Keratinocyte (primary cell): ENCODE measurements around the gene MSMP. TPM values are rescaled to one million over a fixed set of nuclear protein-coding genes. Genes with fewer than 3 reads are reported as not detected.

Experiments
- DNase-seq: peaks from one replicate; pipeline ENCODE4 v3.0.0-alpha.2; 2011; ENCODE audit warnings: low read depth, missing footprints, low spot score
- FAIRE-seq: peaks from 2 replicates; lab custom pipeline; 2011; peaks lifted over from hg19 to GRCh38; lab: Jason Lieb, UNC
- H2AFZ ChIP-seq: 2 replicates; pipeline ENCODE4 v1.6.0; 2012; ENCODE audit warnings: low read length, control low read depth, inconsistent platforms; ENCODE audit not compliant: control insufficient read depth
- H3K27ac ChIP-seq: 2 replicates; pipeline ENCODE4 v1.5.1; 2011; ENCODE audit warnings: low read length; ENCODE audit not compliant: control insufficient read depth, insufficient read depth
- H3K27me3 ChIP-seq: 3 replicates; pipeline ENCODE4 v1.6.0; 2011; ENCODE audit warnings: low read length; ENCODE audit not compliant: control insufficient read depth, insufficient read depth; ENCODE audit errors: extremely low read depth
- H3K36me3 ChIP-seq, 2 experiments: 2 replicates in 1 of 2; 3 replicates in 1 of 2; pipeline ENCODE4 v1.5.1; 2011; ENCODE audit warnings: low read length in 2 of 2, mild to moderate bottlenecking in 1 of 2; ENCODE audit not compliant: control insufficient read depth in 2 of 2, insufficient read depth in 2 of 2; ENCODE audit errors: extremely low read depth in 1 of 2
- H3K4me1 ChIP-seq: 3 replicates; pipeline ENCODE4 v1.5.1; 2011; ENCODE audit warnings: low read length; ENCODE audit not compliant: control insufficient read depth, insufficient read depth; ENCODE audit errors: extremely low read depth
- H3K4me2 ChIP-seq: 3 replicates; pipeline ENCODE4 v1.6.0; 2011; ENCODE audit warnings: low read depth, low read length; ENCODE audit not compliant: control insufficient read depth, insufficient read depth; ENCODE audit errors: extremely low read depth
- H3K4me3 ChIP-seq, 3 experiments: fragments of 200-600 bp in 1 of 3; sonication (generic) in 1 of 3; 2 replicates in 2 of 3; 3 replicates in 1 of 3; pipeline ENCODE4 v1.5.1; 2011 to 2016; ENCODE audit warnings: low read length in 3 of 3, mild to moderate bottlenecking in 3 of 3, control low read depth in 2 of 3, inconsistent platforms in 1 of 3, low read depth in 1 of 3, mixed read lengths in 1 of 3, mixed run types in 1 of 3, moderate library complexity in 1 of 3; ENCODE audit not compliant: control insufficient read depth in 2 of 3, insufficient read depth in 2 of 3; ENCODE audit errors: extremely low read depth in 1 of 3
- H3K79me2 ChIP-seq: 2 replicates; pipeline ENCODE4 v1.6.0; 2012; ENCODE audit warnings: low read length; ENCODE audit not compliant: control insufficient read depth, insufficient read depth
- H3K9ac ChIP-seq: 3 replicates; pipeline ENCODE4 v1.6.0; 2011; ENCODE audit warnings: low read length; ENCODE audit not compliant: control insufficient read depth, insufficient read depth; ENCODE audit errors: extremely low read depth
- H3K9me1 ChIP-seq: 3 replicates; pipeline ENCODE4 v1.6.0; 2011; ENCODE audit warnings: low read length; ENCODE audit not compliant: control insufficient read depth, insufficient read depth; ENCODE audit errors: extremely low read depth
- H3K9me3 ChIP-seq: 2 replicates; pipeline ENCODE4 v1.5.1; 2012; ENCODE audit warnings: low read depth, low read length; ENCODE audit not compliant: control insufficient read depth
- H4K20me1 ChIP-seq: 3 replicates; pipeline ENCODE4 v1.6.0; 2011; ENCODE audit warnings: low read length; ENCODE audit not compliant: control insufficient read depth, insufficient read depth; ENCODE audit errors: extremely low read depth
- EZH2 ChIP-seq: IDR thresholded peaks from one replicate; pipeline ENCODE4 v1.6.1; 2012; ENCODE audit warnings: inconsistent platforms, mild to moderate bottlenecking, low read length, moderate library complexity
- dilution Hi-C: fragments of 300-500 bp; cut with MboI; formaldehyde crosslinking; loops from one replicate; pipeline ENCODE4 v1.7.0; 2020; ENCODE audit warnings: low sequenced_read_pairs; ENCODE audit not compliant: extremely low pct_ligation_motif_present
- polyA plus RNA-seq, 5 experiments: library from polyadenylated mRNA; depleted of rRNA in 3 of 5; stranded (reverse) in 3 of 5; stranded (forward) in 1 of 5; unstranded in 1 of 5; fragments of >200 nt; gene quantifications; 1 replicate in 1 of 5; 2 replicates in 3 of 5; 3 replicates in 1 of 5; pipeline versions ENCODE4 v1.2.1 to v1.2.3, GENCODE V29; 2011 to 2012; ENCODE audit warnings: missing spikeins in 2 of 5, low read depth in 1 of 5, low replicate concordance in 1 of 5
- TF ChIP-seq, protein P1 (sequence below), 3 experiments: IDR thresholded peaks in 1 of 3; conservative IDR thresholded peaks in 1 of 3; optimal IDR thresholded peaks in 1 of 3; 2 replicates in 2 of 3; 3 replicates in 1 of 3; pipeline versions ENCODE3 to v1.5.1; 2011; ENCODE audit warnings: low read length in 3 of 3, mild to moderate bottlenecking in 3 of 3, moderate library complexity in 2 of 3, control low read depth in 1 of 3, inconsistent platforms in 1 of 3; ENCODE audit not compliant: insufficient read depth in 2 of 3; ENCODE audit errors: extremely low read depth in 1 of 3

The MSMP gene
- polyA plus RNA-seq, 1 donor (not counting 4 experiments of a cell fraction or from before 2014, with no cell fraction given), result not detected

DNA sequence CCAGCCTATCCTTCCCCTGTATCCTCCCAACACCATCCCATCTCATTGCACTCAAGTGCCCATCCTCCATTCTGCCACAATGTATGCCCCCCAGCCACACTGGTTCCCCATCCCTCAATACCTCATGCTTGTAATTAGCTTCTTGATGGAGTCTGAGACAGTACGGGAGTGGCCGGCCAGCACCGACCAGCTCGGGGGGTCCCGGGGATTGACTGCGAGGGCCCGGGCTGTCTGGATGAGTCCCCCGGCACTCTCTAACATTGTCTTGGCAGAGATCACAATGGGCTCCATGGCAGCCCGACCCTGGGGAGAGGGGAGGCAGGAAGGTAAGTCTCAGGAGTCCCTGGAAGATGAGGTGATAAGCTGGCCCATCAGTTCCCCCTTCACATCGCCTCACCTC lies 47.1 kb downstream of the MSMP start:
- no peaks in the 10 kb centered on the region for H3K9me3 ChIP-seq
- FAIRE-seq (no peak), DNase-seq (no peak)
- H3K27ac ChIP-seq, result no peak overlapping the region
- H3K9me1 ChIP-seq, result peaks cover 2% of the 10 kb centered on the region
- H3K9ac ChIP-seq, result no peak overlapping the region
- H3K79me2 ChIP-seq, result no peaks in the 10 kb centered on the region
- H2AFZ ChIP-seq, result no peak overlapping the region
- dilution Hi-C loops, result no loop called here
- H3K4me3 ChIP-seq, result no peak overlapping the region
- peaks cover 3% of the 10 kb centered on the region for H4K20me1 ChIP-seq
- no peak for TF ChIP-seq EZH2
- TF ChIP-seq, protein P1, sequence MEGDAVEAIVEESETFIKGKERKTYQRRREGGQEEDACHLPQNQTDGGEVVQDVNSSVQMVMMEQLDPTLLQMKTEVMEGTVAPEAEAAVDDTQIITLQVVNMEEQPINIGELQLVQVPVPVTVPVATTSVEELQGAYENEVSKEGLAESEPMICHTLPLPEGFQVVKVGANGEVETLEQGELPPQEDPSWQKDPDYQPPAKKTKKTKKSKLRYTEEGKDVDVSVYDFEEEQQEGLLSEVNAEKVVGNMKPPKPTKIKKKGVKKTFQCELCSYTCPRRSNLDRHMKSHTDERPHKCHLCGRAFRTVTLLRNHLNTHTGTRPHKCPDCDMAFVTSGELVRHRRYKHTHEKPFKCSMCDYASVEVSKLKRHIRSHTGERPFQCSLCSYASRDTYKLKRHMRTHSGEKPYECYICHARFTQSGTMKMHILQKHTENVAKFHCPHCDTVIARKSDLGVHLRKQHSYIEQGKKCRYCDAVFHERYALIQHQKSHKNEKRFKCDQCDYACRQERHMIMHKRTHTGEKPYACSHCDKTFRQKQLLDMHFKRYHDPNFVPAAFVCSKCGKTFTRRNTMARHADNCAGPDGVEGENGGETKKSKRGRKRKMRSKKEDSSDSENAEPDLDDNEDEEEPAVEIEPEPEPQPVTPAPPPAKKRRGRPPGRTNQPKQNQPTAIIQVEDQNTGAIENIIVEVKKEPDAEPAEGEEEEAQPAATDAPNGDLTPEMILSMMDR (optimal IDR thresholded peaks at IDR 0.05 in 1 of 3, IDR thresholded peaks at IDR 0.05 in 1 of 3, conservative IDR thresholded peaks at IDR 0.05 in 1 of 3; ENCODE audit: extremely low read depth in 1 of 3, insufficient read depth in 2 of 3, low read length in 3 of 3), result no peak
- H3K4me2 ChIP-seq, result no peak overlapping the region
- H3K27me3 ChIP-seq, result no peaks in the 10 kb centered on the region
- no peaks in the 10 kb centered on the region for H3K4me1 ChIP-seq
- H3K36me3 ChIP-seq, result peaks cover 62 to 79% of the 10 kb centered on the region in 2 experiments

- no peak for TF ChIP-seq EZH2
- TF ChIP-seq, protein P1 (optimal IDR thresholded peaks at IDR 0.05 in 1 of 3, IDR thresholded peaks at IDR 0.05 in 1 of 3, conservative IDR thresholded peaks at IDR 0.05 in 1 of 3; ENCODE audit: extremely low read depth in 1 of 3, insufficient read depth in 2 of 3, low read length in 3 of 3), result no peak
- H3K9me1 ChIP-seq, result peaks cover 2% of the 10 kb centered on the region
- DNase-seq (no peak), FAIRE-seq (no peak)
- H3K9ac ChIP-seq, result no peak overlapping the region
- H4K20me1 ChIP-seq, result peaks cover 3% of the 10 kb centered on the region
- H2AFZ ChIP-seq, result no peak overlapping the region
- no peaks in the 10 kb centered on the region for H3K27me3 ChIP-seq
- dilution Hi-C loops, result no loop called here
- H3K9me3 ChIP-seq, result no peaks in the 10 kb centered on the region
- no peak overlapping the region for H3K4me3 ChIP-seq
- no peaks in the 10 kb centered on the region for H3K4me1 ChIP-seq
- H3K4me2 ChIP-seq, result no peak overlapping the region
- H3K36me3 ChIP-seq, result peaks cover 57 to 76% of the 10 kb centered on the region in 2 experiments
- H3K27ac ChIP-seq, result no peak overlapping the region
- H3K79me2 ChIP-seq, result no peaks in the 10 kb centered on the region
Measured at GRCh38 chr9:35705836-35706430, 48.1 kb downstream of the MSMP start.
